Fibroblast of the aortic adventitia (primary cell): Measurements from ENCODE around the gene MOV10. TPM values are rescaled to one million over a fixed set of nuclear protein-coding genes. Genes with fewer than 3 reads are reported as not detected.

Experiments
- DNase-seq: peaks from one replicate; pipeline ENCODE4 v3.0.0-alpha.2; 2010; ENCODE audit warnings: low read depth
- H3K4me3 ChIP-seq: 2 replicates; pipeline ENCODE4 v1.5.1; 2011; ENCODE audit warnings: low read depth, mild to moderate bottlenecking, control low read depth, low read length, moderate library complexity
- total RNA-seq: library from RNA; depleted of rRNA; stranded (reverse); fragments of >200 nt; gene quantifications from 2 replicates; pipeline ENCODE4 v1.2.3, GENCODE V29; 2012; ENCODE audit warnings: low replicate concordance
- TF ChIP-seq, protein P1 (sequence below): IDR thresholded peaks from 2 replicates; pipeline ENCODE4 v1.5.1; 2011; ENCODE audit warnings: mild to moderate bottlenecking, low read length, control low read depth, inconsistent platforms; ENCODE audit not compliant: insufficient read depth

The MOV10 gene, protein sequence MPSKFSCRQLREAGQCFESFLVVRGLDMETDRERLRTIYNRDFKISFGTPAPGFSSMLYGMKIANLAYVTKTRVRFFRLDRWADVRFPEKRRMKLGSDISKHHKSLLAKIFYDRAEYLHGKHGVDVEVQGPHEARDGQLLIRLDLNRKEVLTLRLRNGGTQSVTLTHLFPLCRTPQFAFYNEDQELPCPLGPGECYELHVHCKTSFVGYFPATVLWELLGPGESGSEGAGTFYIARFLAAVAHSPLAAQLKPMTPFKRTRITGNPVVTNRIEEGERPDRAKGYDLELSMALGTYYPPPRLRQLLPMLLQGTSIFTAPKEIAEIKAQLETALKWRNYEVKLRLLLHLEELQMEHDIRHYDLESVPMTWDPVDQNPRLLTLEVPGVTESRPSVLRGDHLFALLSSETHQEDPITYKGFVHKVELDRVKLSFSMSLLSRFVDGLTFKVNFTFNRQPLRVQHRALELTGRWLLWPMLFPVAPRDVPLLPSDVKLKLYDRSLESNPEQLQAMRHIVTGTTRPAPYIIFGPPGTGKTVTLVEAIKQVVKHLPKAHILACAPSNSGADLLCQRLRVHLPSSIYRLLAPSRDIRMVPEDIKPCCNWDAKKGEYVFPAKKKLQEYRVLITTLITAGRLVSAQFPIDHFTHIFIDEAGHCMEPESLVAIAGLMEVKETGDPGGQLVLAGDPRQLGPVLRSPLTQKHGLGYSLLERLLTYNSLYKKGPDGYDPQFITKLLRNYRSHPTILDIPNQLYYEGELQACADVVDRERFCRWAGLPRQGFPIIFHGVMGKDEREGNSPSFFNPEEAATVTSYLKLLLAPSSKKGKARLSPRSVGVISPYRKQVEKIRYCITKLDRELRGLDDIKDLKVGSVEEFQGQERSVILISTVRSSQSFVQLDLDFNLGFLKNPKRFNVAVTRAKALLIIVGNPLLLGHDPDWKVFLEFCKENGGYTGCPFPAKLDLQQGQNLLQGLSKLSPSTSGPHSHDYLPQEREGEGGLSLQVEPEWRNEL
- 21.4 and 31.5 TPM in 2 replicates for total RNA-seq

DNA sequence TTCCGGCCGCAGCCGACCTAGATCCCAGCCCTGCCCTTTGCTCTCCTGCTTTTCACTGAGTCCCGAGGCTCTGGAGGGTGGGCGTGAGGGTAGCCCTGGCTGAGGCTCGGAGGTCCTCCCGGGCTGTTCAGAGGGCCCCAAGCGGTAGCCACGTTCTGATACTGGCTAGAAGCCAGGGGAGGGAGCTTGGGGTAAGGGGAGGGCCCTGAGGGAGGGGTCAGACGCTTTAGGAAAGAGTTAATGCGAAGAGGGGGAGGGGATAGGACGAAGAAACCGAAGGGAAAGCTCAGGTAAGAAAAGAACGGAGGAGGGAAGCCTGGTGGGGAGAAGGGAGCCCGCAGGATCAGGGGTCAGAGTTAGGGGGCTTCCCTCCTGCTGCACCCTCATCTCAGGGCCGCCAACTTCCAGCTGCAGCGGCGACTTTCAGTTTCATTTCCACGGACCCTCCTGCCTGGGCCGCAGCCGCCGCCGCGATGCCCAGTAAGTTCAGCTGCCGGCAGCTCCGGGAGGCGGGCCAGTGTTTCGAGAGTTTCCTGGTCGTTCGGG lies at the start of gene MOV10:
Gene MOV10, plus strand, starts transcription at position 220 of the 546 bp plus-strand sequence. Its CDS starts 254 bp downstream, at position 474.
- peak within 1 kb of the TSS; percentile 87 for H3K4me3 ChIP-seq
- peak; percentile 68 for DNase-seq
- TF ChIP-seq, protein P1, sequence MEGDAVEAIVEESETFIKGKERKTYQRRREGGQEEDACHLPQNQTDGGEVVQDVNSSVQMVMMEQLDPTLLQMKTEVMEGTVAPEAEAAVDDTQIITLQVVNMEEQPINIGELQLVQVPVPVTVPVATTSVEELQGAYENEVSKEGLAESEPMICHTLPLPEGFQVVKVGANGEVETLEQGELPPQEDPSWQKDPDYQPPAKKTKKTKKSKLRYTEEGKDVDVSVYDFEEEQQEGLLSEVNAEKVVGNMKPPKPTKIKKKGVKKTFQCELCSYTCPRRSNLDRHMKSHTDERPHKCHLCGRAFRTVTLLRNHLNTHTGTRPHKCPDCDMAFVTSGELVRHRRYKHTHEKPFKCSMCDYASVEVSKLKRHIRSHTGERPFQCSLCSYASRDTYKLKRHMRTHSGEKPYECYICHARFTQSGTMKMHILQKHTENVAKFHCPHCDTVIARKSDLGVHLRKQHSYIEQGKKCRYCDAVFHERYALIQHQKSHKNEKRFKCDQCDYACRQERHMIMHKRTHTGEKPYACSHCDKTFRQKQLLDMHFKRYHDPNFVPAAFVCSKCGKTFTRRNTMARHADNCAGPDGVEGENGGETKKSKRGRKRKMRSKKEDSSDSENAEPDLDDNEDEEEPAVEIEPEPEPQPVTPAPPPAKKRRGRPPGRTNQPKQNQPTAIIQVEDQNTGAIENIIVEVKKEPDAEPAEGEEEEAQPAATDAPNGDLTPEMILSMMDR, result no peak

DNA sequence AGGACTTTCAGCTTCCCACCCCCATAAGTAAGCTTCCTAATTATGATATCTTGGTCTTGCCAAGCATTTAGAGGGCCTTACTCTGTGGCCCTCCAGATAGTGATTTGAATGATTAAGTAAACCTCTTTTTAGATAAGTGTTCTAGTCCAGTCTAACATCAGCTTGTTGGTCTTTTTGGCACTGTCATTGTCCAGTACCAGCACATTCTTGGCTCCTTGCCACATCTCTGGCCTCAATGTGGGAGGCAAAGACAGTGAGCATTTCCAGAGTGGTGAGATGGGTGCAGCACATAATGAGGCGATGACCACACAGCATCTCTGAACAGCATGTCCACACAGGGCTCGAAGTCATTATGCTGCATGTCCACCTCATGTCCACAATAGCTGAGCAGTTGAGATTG lies 48.8 kb upstream of the MOV10 start:
- no peak overlapping the region for H3K4me3 ChIP-seq
- TF ChIP-seq, protein P1, result no peak
- peak; percentile 47 for DNase-seq

DNA sequence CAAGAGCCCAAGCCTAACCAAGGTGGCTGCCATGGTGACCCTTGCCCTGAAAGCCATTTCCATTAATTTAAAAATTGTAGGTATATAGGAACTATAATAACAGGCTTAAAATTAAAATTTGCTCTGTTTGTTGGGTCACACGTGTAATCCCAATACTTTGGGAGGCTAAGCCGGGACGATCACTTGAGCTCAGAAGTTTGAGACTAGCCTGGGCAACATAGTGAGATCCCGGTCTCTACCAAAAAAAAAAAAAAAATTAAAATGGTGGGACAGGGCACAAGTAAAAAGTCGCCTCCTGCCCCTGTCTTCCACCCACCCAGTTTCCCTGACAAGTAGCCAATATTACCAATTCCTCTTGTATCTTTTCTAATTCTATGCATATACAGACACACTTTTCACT lies 48.3 kb upstream of the MOV10 start:
- no peak overlapping the region for H3K4me3 ChIP-seq
- DNase-seq, result no peak
- TF ChIP-seq, protein P1, result no peak

DNA sequence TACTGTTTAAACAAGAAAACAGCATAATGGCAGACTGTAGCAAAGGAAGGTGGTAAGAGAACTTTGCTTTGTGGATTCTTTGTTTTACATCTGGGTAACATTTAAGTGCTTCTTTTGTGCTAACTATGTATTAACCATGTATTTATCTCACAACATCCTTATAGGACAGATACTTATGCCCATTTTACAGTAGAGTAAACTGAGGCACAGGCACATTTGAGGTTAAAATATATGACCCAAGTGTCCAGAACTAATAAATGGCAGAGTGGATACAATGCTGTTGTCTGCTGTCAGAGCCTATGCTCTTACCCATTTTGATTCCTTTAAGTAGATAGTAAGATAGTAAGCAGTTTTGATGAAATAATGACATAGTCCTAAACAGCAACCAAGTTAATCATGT lies 47.6 kb upstream of the MOV10 start:
- TF ChIP-seq, protein P1, result no peak
- H3K4me3 ChIP-seq, result no peak overlapping the region
- no peak for DNase-seq

DNA sequence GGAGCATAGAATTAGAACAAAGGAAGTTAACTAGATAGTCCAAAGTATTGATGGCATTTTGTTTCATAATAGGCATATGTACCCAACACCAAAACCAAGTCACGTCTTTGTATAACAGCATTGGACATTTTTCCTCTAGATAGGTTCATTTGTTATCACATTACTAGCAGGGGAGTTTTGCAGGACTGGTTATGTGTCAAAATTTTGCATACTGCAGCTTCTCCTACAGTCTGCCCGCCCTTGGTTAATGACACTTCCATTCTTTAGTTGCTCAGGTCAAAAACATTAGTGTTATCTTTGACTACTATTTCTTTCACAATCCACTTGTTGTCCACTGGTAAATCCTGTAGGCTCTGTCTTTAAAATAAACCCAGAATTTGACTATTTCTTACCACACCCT lies 45.9 kb upstream of the MOV10 start:
- TF ChIP-seq, protein P1, result no peak
- DNase-seq, result no peak
- H3K4me3 ChIP-seq, result no peak overlapping the region

DNA sequence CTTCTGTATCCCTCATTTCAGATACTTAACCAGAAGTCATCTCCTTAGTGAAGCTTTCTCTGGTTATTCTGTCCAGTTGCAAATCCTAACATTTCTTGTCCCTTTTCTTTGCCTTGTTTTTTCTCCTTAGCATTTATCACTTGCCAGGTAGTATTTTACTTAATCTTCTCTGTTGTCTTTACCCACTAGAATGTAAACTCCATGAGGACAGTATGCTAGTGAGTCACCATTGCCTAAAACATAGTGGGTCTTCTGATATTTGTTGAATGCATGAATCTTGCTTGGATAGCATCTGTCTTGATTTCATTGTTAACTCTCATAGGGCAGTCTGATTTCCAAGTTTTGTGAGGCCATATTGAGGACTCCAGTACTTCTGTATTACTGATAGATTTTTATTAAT lies 45.2 kb upstream of the MOV10 start:
- DNase-seq, result no peak
- no peak overlapping the region for H3K4me3 ChIP-seq
- TF ChIP-seq, protein P1, result no peak
